ENCODE results near the gene ERCC2.
"Not testable (repeated sequence)": the region's sequence is repeated elsewhere in the genome, so short reads cannot be mapped to it uniquely, and the experiment has no call there.

Gene ERCC2

DNA sequence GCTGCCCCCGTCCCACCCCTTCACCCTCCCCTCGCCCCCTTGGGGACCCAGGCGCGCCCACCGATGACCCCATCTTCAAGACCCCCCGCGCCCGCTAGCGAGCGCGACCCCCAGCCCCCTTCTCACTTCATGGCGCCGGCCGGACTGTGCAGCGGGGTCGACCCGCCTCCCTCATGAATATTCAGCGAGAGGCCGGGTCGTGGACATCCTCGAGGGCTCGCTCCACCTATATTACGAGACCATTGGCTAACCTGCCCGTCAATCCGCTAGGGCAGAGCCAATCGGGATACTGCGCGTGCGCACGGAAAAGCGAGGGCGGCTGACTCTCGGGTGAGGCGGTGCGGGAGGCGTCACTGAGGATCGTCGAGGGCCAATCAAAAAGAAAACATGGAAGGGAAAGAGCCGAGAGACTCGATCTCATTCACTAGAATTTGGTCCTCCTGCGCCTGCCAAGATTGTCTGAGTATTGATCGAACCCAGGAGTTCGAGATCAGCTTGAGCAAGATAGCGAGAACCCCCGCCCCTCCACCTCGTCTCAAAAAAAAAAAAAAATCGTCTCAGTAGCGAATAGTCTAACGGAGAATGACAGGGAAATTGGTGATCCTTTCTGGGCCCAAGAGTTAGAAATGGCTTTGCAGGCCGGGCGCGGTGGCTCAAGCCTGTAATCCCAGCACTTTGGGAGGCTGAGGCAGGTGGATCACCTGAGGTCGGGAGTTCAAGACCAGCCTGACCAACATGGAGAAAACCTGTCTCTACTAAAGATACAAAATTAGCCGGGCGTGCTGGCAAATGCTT lies at the start of gene ERCC2:
Gene ERCC2, minus strand, starts transcription at position 164 of the 795 bp plus-strand sequence. Its CDS starts 33 bp downstream, at position 131.
- Histone ChIP-seq H3K27me3 (no peaks in the 10 kb centered on the region), H3K4me2 (peak within 1 kb of the TSS; percentile 87 to 99 (median 95)), H3K4me3 (peak within 1 kb of the TSS; percentile 63 to 86 (median 78)), H4K20me1 (no peaks in the 10 kb centered on the region; a peak in 1 of 22 replicates), H3K9me3 (replicated peaks in 1 of 11) (no peaks in the 10 kb centered on the region), H3K27ac (peak within 1 kb of the TSS; percentile 53 to 82 (median 78); a peak in 21 of 22 replicates), H3K9ac (peak within 1 kb of the TSS; percentile 71 to 86 (median 82)), H3K36me3 (peaks cover 0 to 9% (median 3%) of the 10 kb centered on the region in 11 experiments; a peak in 8 of 22 replicates), H3K4me1 (peaks cover 31 to 42% (median 34%) of the 10 kb centered on the region in 10 experiments)
- no peak for TF ChIP-seq Cebpa-rat (IDR thresholded peaks at IDR 0.05)

DNA sequence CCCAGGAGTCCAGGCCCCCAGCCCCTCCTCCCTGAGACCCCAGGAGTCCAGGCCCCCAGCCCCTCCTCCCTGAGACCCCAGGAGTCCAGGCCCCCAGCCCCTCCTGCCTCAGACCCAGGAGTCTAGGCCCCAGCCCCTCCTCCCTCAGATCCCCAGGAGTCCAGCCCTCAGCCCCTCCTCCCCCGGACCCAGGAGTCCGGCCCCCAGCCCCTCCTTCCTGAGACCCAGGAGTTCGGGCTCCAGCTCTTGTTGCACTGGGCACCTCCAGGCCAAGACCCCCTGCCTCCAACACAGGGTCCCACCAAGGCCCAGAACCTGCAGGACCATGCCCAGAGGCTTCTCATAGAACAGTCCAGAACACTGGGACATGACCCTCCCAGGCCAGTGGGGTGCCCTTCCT lies 49.5 kb upstream of the ERCC2 start:
- peak overlapping the region in 7 of 10 experiments; percentile 19 to 49 (median 41); a peak in 10 of 20 replicates for H3K4me3 ChIP-seq
- H3K4me1 ChIP-seq = peaks cover 84 to 100% (median 97%) of the 10 kb centered on the region in 10 experiments
- H3K4me2 ChIP-seq = peak overlapping the region; percentile 78 to 100 (median 98)
- H3K27ac ChIP-seq = peak overlapping the region in 10 of 11 experiments; percentile 2 to 92 (median 76); a peak in 19 of 22 replicates
- peaks cover 29 to 47% (median 41%) of the 10 kb centered on the region in 11 experiments for H3K36me3 ChIP-seq
- H3K9me3 ChIP-seq (replicated peaks in 1 of 11) = no peaks in the 10 kb centered on the region
- TF ChIP-seq Cebpa-rat (IDR thresholded peaks at IDR 0.05) = no peak
- no peaks in the 10 kb centered on the region for H3K27me3 ChIP-seq
- H3K9ac ChIP-seq = peak overlapping the region in 10 of 11 experiments; percentile 39 to 70 (median 61); a peak in 17 of 22 replicates
- peaks cover 0 to 29% (median 7%) of the 10 kb centered on the region in 11 experiments; a peak in 15 of 22 replicates for H4K20me1 ChIP-seq

DNA sequence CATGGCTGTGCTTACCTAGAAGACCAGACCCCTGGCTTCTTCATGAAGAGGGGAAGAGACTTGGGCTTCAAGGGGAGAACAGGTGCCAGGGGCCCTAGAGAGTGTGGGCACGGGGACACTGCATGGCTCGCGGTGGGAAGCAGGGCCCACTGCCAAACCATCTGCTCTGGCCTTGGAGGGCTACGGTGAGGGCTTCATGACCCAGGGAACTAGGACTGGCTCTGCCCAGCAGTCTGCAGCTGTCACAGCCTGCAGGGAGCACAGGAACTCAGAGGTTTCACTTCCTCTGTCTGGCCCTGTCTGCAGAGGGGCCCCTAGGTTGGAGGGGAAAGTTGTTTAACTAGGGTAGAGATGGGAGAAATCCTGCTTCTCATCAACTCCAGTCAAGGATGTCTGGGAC lies 49.0 kb upstream of the ERCC2 start:
- Histone ChIP-seq H3K9ac (peak overlapping the region in 10 of 11 experiments; percentile 39 to 70 (median 61); a peak in 19 of 22 replicates), H3K4me1 (peaks cover 79 to 100% (median 97%) of the 10 kb centered on the region in 10 experiments), H3K4me3 (peak overlapping the region in 9 of 10 experiments; percentile 20 to 57 (median 41); a peak in 15 of 20 replicates), H3K27me3 (no peaks in the 10 kb centered on the region), H4K20me1 (peaks cover 0 to 29% (median 7%) of the 10 kb centered on the region in 11 experiments; a peak in 16 of 22 replicates), H3K4me2 (peak overlapping the region; percentile 78 to 100 (median 98)), H3K27ac (peak overlapping the region in 10 of 11 experiments; percentile 2 to 92 (median 76); a peak in 19 of 22 replicates), H3K9me3 (replicated peaks in 1 of 11) (no peaks in the 10 kb centered on the region), H3K36me3 (peaks cover 34 to 52% (median 46%) of the 10 kb centered on the region in 11 experiments)
- no peak for TF ChIP-seq Cebpa-rat (IDR thresholded peaks at IDR 0.05)

DNA sequence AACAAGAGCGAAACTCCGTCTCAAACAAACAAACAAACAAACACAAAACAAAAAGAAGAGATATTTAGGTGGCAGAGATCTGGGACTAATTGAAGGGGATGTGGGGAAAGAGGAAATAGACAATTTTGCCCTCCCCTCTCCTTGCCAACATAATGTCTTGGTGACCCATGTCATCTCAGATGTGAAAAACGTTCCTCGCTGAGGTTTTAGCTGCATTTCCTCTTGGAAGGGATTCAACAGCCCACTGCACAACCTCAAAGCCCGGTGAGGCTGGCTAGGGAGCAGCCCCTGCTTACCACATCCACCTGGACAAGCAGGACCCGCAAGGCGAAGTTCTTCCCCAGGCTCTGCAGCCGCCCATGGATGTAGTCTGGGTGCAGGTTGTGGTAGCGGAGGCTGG lies 48.4 kb upstream of the ERCC2 start:
- peaks cover 0 to 29% (median 7%) of the 10 kb centered on the region in 11 experiments; a peak in 16 of 22 replicates for H4K20me1 ChIP-seq
- peak overlapping the region in 10 of 11 experiments; percentile 39 to 70 (median 61); a peak in 19 of 22 replicates for H3K9ac ChIP-seq
- peaks cover 39 to 58% (median 52%) of the 10 kb centered on the region in 11 experiments for H3K36me3 ChIP-seq
- H3K27me3 ChIP-seq = no peaks in the 10 kb centered on the region
- no peak for TF ChIP-seq Cebpa-rat (IDR thresholded peaks at IDR 0.05)
- peaks cover 79 to 100% (median 97%) of the 10 kb centered on the region in 10 experiments for H3K4me1 ChIP-seq
- peak overlapping the region in 9 of 10 experiments; percentile 20 to 57 (median 41); a peak in 14 of 20 replicates for H3K4me3 ChIP-seq
- peak overlapping the region; percentile 78 to 100 (median 98) for H3K4me2 ChIP-seq
- peak overlapping the region in 10 of 11 experiments; percentile 2 to 92 (median 76); a peak in 18 of 22 replicates for H3K27ac ChIP-seq
- H3K9me3 ChIP-seq (replicated peaks in 1 of 11) = no peaks in the 10 kb centered on the region

DNA sequence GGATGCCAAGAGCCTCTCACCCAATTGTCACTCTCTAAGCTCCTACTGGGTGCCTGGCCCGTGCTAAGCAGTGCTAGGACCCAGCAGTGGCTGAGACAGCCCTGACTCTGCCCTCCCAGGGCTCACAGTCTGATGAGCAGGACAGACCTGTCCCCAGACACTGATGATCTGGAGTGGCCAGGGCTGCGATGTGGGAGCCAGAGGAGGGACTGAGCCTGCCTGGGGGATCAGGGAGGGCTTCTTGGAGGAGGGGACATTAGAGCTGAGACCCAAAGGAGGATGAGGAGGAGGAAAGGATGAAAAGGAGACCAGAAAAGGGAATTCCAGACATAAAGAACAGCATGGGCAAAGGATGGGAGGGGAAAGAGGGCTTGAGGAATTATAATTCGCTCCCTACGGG lies 46.8 kb upstream of the ERCC2 start:
- Histone ChIP-seq H3K9ac (peak overlapping the region in 7 of 11 experiments; percentile 8 to 44 (median 18); a peak in 5 of 22 replicates), H3K36me3 (peaks cover 55 to 75% (median 68%) of the 10 kb centered on the region in 11 experiments), H3K27me3 (no peaks in the 10 kb centered on the region), H3K9me3 (replicated peaks in 1 of 11) (no peaks in the 10 kb centered on the region), H3K4me3 (no peak overlapping the region), H3K4me1 (peaks cover 66 to 95% (median 91%) of the 10 kb centered on the region in 10 experiments), H4K20me1 (peaks cover 0 to 32% (median 7%) of the 10 kb centered on the region in 11 experiments; a peak in 16 of 22 replicates), H3K4me2 (peak overlapping the region; percentile 7 to 100 (median 97); a peak in 19 of 22 replicates), H3K27ac (peak overlapping the region in 8 of 11 experiments; percentile 2 to 92 (median 70); a peak in 12 of 22 replicates)
- no peak for TF ChIP-seq Cebpa-rat (IDR thresholded peaks at IDR 0.05)

DNA sequence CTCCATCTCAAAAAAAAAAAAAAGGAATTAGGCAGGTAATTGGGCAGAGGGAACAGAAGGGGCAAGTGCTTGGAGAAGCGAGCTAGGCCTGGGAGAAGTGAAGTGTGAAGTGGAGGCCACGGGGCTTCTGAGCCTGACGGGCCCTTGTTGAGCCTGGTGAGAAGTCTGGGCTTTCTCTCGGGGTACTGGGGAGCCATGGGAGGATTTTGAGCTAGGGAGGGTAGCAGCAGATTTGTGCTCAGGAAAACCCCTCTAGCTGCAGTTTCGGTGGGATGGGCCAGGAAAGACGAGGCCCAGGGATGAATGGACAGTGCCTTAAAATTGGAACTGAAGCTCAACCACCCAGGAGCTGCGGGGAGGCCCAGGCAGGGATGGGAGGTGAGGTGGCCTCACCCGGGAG lies 44.1 kb upstream of the ERCC2 start:
- peak overlapping the region in 8 of 11 experiments; percentile 4 to 59 (median 38); a peak in 10 of 22 replicates for H3K27ac ChIP-seq
- H3K4me2 ChIP-seq = peak overlapping the region in 9 of 11 experiments; percentile 52 to 81 (median 78); a peak in 18 of 22 replicates
- TF ChIP-seq Cebpa-rat (IDR thresholded peaks at IDR 0.05) = no peak

DNA sequence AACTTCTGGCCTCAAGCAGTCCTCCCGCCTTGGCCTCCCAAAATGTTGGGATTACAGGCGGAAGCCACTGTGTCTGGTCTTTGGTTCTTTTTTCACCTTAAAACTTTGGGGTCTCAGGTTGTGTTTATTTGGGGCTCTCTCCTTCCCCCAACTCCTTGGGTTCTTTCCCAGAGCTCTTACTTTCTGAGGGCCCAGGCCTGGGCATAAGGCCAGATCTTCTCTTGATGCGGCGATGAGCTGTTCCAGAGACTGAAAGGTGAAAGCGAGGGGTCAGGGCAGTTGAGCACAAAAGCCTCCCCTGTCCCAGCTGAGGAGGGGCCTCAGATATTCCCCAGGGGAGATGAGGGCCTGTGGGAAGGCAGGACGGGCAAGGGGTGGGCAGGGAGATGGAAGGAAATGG lies 43.1 kb upstream of the ERCC2 start:
- Histone ChIP-seq H3K9me3 (replicated peaks in 1 of 11) (no peaks in the 10 kb centered on the region), H4K20me1 (peaks cover 0 to 48% (median 14%) of the 10 kb centered on the region in 11 experiments; a peak in 15 of 22 replicates), H3K4me3 (0 out of 20 replicates have a peak overlapping the region, but pooled peaks of 1 of the 10 experiments have one; percentile 0), H3K36me3 (peaks cover 57 to 89% (median 71%) of the 10 kb centered on the region in 11 experiments), H3K4me1 (peaks cover 50 to 85% (median 76%) of the 10 kb centered on the region in 10 experiments), H3K4me2 (peak overlapping the region in 9 of 11 experiments; percentile 52 to 81 (median 78); a peak in 18 of 22 replicates), H3K27ac (peak overlapping the region in 8 of 11 experiments; percentile 23 to 59 (median 46); a peak in 16 of 22 replicates), H3K27me3 (no peaks in the 10 kb centered on the region), H3K9ac (peak overlapping the region in 10 of 11 experiments; percentile 23 to 66 (median 46); a peak in 14 of 22 replicates)
- no peak for TF ChIP-seq Cebpa-rat (IDR thresholded peaks at IDR 0.05)

More for the DNA sequence above, 44.1 kb upstream of the ERCC2 start:
- peaks cover 50 to 85% (median 76%) of the 10 kb centered on the region in 10 experiments for H3K4me1 ChIP-seq
- H3K4me3 ChIP-seq = no peak overlapping the region
- H3K27me3 ChIP-seq = no peaks in the 10 kb centered on the region
- H4K20me1 ChIP-seq = peaks cover 4 to 47% (median 9%) of the 10 kb centered on the region in 11 experiments; a peak in 17 of 22 replicates
- H3K9ac ChIP-seq = peak overlapping the region in 7 of 11 experiments; percentile 35 to 66 (median 46); a peak in 10 of 22 replicates
- H3K9me3 ChIP-seq (replicated peaks in 1 of 11) = no peaks in the 10 kb centered on the region
- H3K36me3 ChIP-seq = peaks cover 57 to 80% (median 70%) of the 10 kb centered on the region in 11 experiments

DNA sequence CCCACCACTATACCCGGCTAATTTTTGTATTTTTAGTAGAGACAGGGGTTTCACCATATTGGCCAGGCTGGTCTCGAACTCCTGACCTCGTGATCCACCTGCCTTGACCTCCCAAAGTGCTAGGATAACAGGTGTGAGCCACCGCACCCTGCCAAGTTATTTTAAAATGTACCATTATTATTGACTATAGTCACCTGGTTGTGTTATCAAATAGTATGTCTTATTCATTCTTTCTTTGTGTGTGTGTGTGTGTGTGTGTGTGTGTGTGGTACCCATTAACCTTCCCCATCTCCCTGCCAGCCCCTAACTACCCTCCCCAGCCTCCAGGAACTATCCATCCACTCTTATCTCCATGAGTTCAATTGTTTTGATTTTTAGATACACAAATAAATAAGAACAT lies 40.0 kb upstream of the ERCC2 start:
- Histone ChIP-seq H3K27ac (0 out of 22 replicates have a peak overlapping the region, but pooled peaks of 1 of the 11 experiments have one; percentile 11), H3K9ac (peak overlapping the region in 1 of 11 experiments; percentile 32; a peak in 1 of 22 replicates), H4K20me1 (peaks cover 0 to 55% (median 18%) of the 10 kb centered on the region in 11 experiments; a peak in 15 of 22 replicates), H3K4me2 (peak overlapping the region; percentile 20 to 100 (median 75); a peak in 19 of 22 replicates), H3K36me3 (peaks cover 30 to 65% (median 51%) of the 10 kb centered on the region in 11 experiments), H3K4me1 (peaks cover 39 to 72% (median 61%) of the 10 kb centered on the region in 10 experiments)
- H3K27me3 ChIP-seq; H3K4me3 ChIP-seq; H3K9me3 ChIP-seq (replicated peaks in 1 of 11): not testable (repeated sequence)
